ENCODE results near the gene APBA1.

DNA sequence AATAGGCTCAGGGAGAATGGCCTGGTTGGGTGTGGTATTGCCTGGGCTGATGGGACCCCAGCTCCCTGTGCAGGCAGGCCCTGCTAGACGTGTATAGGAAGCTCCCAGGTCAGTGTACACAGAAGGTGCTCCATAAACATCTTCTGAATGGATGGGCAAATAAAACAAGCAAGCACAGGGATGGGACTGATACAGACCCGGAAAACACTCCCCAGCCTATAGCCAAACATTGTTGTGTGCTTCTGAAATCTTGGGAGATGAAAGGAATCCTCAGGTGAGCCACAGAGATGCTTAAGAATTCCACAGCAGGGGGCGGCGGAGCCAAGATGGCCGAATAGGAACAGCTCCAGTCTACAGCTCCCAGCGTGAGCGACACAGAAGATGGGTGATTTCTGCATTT, 195.4 kb downstream of the APBA1 start:
- TF ChIP-seq POLR2AphosphoS5 (IDR thresholded peaks at IDR 0.05; ENCODE audit: low read depth, low read length), result no peak
- TF ChIP-seq, protein P1, sequence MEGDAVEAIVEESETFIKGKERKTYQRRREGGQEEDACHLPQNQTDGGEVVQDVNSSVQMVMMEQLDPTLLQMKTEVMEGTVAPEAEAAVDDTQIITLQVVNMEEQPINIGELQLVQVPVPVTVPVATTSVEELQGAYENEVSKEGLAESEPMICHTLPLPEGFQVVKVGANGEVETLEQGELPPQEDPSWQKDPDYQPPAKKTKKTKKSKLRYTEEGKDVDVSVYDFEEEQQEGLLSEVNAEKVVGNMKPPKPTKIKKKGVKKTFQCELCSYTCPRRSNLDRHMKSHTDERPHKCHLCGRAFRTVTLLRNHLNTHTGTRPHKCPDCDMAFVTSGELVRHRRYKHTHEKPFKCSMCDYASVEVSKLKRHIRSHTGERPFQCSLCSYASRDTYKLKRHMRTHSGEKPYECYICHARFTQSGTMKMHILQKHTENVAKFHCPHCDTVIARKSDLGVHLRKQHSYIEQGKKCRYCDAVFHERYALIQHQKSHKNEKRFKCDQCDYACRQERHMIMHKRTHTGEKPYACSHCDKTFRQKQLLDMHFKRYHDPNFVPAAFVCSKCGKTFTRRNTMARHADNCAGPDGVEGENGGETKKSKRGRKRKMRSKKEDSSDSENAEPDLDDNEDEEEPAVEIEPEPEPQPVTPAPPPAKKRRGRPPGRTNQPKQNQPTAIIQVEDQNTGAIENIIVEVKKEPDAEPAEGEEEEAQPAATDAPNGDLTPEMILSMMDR (IDR thresholded peaks at IDR 0.05), result no peak
- TF ChIP-seq SIN3A (IDR thresholded peaks at IDR 0.05; ENCODE audit: borderline replicate concordance, insufficient read depth, low read depth, low read length), result no peak
- TF ChIP-seq, protein P2, sequence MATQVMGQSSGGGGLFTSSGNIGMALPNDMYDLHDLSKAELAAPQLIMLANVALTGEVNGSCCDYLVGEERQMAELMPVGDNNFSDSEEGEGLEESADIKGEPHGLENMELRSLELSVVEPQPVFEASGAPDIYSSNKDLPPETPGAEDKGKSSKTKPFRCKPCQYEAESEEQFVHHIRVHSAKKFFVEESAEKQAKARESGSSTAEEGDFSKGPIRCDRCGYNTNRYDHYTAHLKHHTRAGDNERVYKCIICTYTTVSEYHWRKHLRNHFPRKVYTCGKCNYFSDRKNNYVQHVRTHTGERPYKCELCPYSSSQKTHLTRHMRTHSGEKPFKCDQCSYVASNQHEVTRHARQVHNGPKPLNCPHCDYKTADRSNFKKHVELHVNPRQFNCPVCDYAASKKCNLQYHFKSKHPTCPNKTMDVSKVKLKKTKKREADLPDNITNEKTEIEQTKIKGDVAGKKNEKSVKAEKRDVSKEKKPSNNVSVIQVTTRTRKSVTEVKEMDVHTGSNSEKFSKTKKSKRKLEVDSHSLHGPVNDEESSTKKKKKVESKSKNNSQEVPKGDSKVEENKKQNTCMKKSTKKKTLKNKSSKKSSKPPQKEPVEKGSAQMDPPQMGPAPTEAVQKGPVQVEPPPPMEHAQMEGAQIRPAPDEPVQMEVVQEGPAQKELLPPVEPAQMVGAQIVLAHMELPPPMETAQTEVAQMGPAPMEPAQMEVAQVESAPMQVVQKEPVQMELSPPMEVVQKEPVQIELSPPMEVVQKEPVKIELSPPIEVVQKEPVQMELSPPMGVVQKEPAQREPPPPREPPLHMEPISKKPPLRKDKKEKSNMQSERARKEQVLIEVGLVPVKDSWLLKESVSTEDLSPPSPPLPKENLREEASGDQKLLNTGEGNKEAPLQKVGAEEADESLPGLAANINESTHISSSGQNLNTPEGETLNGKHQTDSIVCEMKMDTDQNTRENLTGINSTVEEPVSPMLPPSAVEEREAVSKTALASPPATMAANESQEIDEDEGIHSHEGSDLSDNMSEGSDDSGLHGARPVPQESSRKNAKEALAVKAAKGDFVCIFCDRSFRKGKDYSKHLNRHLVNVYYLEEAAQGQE (IDR thresholded peaks at IDR 0.05; ENCODE audit: insufficient read depth in 1 of 2, low read depth in 2 of 2, low read length in 1 of 2), result no peak
